ENCODE measurements around the gene ISL2.

The ISL2 gene

GRCh38 chr15:76386926-76387325 is 50.4 kb downstream of the ISL2 start:
- TF ChIP-seq, protein P1, sequence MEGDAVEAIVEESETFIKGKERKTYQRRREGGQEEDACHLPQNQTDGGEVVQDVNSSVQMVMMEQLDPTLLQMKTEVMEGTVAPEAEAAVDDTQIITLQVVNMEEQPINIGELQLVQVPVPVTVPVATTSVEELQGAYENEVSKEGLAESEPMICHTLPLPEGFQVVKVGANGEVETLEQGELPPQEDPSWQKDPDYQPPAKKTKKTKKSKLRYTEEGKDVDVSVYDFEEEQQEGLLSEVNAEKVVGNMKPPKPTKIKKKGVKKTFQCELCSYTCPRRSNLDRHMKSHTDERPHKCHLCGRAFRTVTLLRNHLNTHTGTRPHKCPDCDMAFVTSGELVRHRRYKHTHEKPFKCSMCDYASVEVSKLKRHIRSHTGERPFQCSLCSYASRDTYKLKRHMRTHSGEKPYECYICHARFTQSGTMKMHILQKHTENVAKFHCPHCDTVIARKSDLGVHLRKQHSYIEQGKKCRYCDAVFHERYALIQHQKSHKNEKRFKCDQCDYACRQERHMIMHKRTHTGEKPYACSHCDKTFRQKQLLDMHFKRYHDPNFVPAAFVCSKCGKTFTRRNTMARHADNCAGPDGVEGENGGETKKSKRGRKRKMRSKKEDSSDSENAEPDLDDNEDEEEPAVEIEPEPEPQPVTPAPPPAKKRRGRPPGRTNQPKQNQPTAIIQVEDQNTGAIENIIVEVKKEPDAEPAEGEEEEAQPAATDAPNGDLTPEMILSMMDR (IDR thresholded peaks at IDR 0.05; ENCODE audit: low read depth, low read length, missing control alignments) = no peak
- no peak for DNase-seq (ENCODE audit: low read depth)
- H3K4me3 ChIP-seq (ENCODE audit: low read depth, low read length) = no peak overlapping the region

- no peak overlapping the region for H3K4me3 ChIP-seq (ENCODE audit: low read depth, low read length)
- DNase-seq (ENCODE audit: low read depth) = no peak
- TF ChIP-seq, protein P1 (IDR thresholded peaks at IDR 0.05; ENCODE audit: low read depth, low read length, missing control alignments) = no peak
Measured at GRCh38 chr15:76390571-76390970, 54.0 kb downstream of the ISL2 start.

DNA sequence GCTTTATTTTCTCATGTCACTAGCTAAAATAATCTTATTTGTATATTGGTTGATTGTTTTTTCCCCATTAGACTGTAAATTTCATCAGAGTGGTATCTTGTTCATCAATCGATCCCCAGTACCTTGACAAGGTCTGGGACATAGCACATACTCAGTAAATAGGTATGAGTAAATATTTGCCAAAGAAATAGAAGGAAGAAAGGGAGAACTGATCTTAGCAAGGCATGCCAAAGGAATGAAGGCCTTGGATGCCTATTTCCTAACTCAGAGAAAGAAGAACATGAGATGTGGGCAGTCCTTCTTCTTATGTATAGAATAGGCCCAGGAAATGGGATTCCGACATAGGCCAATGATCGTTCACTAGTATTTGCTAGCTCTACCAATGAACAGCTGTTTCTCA is 54.7 kb downstream of the ISL2 start:
- no peak overlapping the region for H3K4me3 ChIP-seq (ENCODE audit: low read depth, low read length)
- TF ChIP-seq, protein P1 (IDR thresholded peaks at IDR 0.05; ENCODE audit: low read depth, low read length, missing control alignments) = no peak
- no peak for DNase-seq (ENCODE audit: low read depth)

DNA sequence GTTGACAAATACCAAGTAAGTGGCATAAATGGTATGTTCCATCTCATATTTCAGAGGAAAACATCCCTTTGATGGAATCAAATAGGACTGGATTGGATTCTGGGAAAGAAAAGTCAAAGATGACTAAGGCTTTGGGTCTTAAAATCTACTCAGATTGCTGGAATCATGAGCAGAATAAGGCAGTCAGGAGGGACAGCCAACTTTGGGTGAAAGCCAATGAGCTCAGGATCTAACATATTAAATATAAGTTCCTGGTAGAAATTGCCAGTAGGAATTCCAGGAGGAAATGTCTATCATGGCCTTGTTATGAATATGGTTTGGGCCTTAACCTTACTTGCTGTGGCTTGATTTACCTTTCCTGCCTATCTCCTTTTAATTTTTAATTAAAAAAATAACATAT is 55.3 kb downstream of the ISL2 start:
- no peak for DNase-seq (ENCODE audit: low read depth)
- no peak overlapping the region for H3K4me3 ChIP-seq (ENCODE audit: low read depth, low read length)
- TF ChIP-seq, protein P1 (IDR thresholded peaks at IDR 0.05; ENCODE audit: low read depth, low read length, missing control alignments) = no peak

Data from GM12864 (cell line).